Activated CD8-positive, alpha-beta T cell treated with anti-CD3 and anti-CD28 coated beads for 36 hours (primary cell): Measurements from ENCODE around the gene GPI. TPM values are rescaled to one million over a fixed set of nuclear protein-coding genes. Genes with fewer than 3 reads are reported as not detected.
"Not testable (repeated sequence)": the region's sequence is repeated elsewhere in the genome, so short reads cannot be mapped to it uniquely, and the experiment has no call there.

Experiments
- ATAC-seq: fragments of 200-7000 bp; cut with Tn5 transposase; one replicate; pipeline ENCODE4 v1.10.0; 2021; ENCODE audit warnings: mild to moderate bottlenecking, moderate library complexity
- CTCF ChIA-PET: fragments of 350-600 bp; sonication (Branson Sonifier 250); formaldehyde crosslinking; loops from one replicate; lab custom pipeline; 2021; ENCODE audit warnings: antibody characterized with exemption; lab: Charles Lee
- POLR2A ChIA-PET: fragments of 350-600 bp; sonication (Branson Sonifier 250); formaldehyde crosslinking; loops from one replicate; lab custom pipeline; 2021; ENCODE audit warnings: antibody characterized with exemption; lab: Charles Lee
- DNase-seq: peaks from one replicate; pipeline ENCODE4 v3.0.0-alpha.2; 2020
- H3K27ac Mint-ChIP-seq: one replicate; pipeline ENCODE4 v1.8.0; 2021; ENCODE audit warnings: mild to moderate bottlenecking, mixed read lengths
- H3K27me3 Mint-ChIP-seq: one replicate; pipeline ENCODE4 v1.8.0; 2021; ENCODE audit warnings: mixed read lengths
- H3K36me3 Mint-ChIP-seq: one replicate; pipeline ENCODE4 v1.8.0; 2021; ENCODE audit warnings: low read depth, mixed read lengths
- H3K4me1 Mint-ChIP-seq: one replicate; pipeline ENCODE4 v1.8.0; 2021; ENCODE audit warnings: low read depth, mixed read lengths
- H3K4me3 Mint-ChIP-seq: one replicate; pipeline ENCODE4 v1.8.0; 2021; ENCODE audit warnings: mild to moderate bottlenecking, moderate library complexity, mixed read lengths
- H3K9me3 Mint-ChIP-seq: one replicate; pipeline ENCODE4 v1.8.0; 2021; ENCODE audit warnings: mixed read lengths
- intact Hi-C: fragments of 100-400 bp; cut with micrococcal nuclease; formaldehyde crosslinking; loops from one replicate; pipeline ENCODE4 v1.10.0; 2022
- total RNA-seq, 2 experiments: library from RNA; stranded (reverse); gene quantifications; one replicate each; pipeline ENCODE4 v1.2.3, GENCODE V29; 2021
- TF ChIP-seq, protein P1 (sequence below): fragments of 200-600 bp; IDR thresholded peaks from one replicate; pipeline ENCODE4 v1.8.0; 2022; ENCODE audit warnings: antibody characterized with exemption, mild to moderate bottlenecking

The GPI gene
- total RNA-seq, 2 experiments from 2014 or later, result 847 to 870 TPM

- CTCF ChIA-PET, result interaction anchor here (1.1 kb wide), 1 partner anchor 98 kb away, joined by 3 read pairs; no protein-coding TSS in a partner anchor
These were observed 34.9 kb upstream of the GPI start for GRCh38 chr19:34330116-34330515.

GRCh38 chr19:34330596-34330995 lies 34.4 kb upstream of the GPI start:
- H3K4me3 Mint-ChIP-seq, ATAC-seq, H3K27me3 Mint-ChIP-seq, POLR2A ChIA-PET, H3K4me1 Mint-ChIP-seq, H3K27ac Mint-ChIP-seq, H3K9me3 Mint-ChIP-seq, intact Hi-C loops, DNase-seq: not testable (repeated sequence)
- H3K36me3 Mint-ChIP-seq, result peaks cover 10% of the 10 kb centered on the region
- CTCF ChIA-PET, result interaction anchor here (1.2 to 1.3 kb wide), 2 partner anchors 8 to 16 kb away, joined by 3 to 5 read pairs; no protein-coding TSS in a partner anchor

More at GRCh38 chr19:34330116-34330515, 34.9 kb upstream of the GPI start:
- no peaks in the 10 kb centered on the region for H3K27me3 Mint-ChIP-seq
- H3K36me3 Mint-ChIP-seq, result peaks cover 10% of the 10 kb centered on the region
- TF ChIP-seq, protein P1, sequence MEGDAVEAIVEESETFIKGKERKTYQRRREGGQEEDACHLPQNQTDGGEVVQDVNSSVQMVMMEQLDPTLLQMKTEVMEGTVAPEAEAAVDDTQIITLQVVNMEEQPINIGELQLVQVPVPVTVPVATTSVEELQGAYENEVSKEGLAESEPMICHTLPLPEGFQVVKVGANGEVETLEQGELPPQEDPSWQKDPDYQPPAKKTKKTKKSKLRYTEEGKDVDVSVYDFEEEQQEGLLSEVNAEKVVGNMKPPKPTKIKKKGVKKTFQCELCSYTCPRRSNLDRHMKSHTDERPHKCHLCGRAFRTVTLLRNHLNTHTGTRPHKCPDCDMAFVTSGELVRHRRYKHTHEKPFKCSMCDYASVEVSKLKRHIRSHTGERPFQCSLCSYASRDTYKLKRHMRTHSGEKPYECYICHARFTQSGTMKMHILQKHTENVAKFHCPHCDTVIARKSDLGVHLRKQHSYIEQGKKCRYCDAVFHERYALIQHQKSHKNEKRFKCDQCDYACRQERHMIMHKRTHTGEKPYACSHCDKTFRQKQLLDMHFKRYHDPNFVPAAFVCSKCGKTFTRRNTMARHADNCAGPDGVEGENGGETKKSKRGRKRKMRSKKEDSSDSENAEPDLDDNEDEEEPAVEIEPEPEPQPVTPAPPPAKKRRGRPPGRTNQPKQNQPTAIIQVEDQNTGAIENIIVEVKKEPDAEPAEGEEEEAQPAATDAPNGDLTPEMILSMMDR, result no peak
- no peak for DNase-seq
- POLR2A ChIA-PET, result interaction anchor here (0.6 kb wide), 1 partner anchor 82 kb away, joined by 3 read pairs; no protein-coding TSS in a partner anchor
- intact Hi-C loops, result no loop called here
- no peak for ATAC-seq
- H3K4me1 Mint-ChIP-seq, result no peaks in the 10 kb centered on the region
- H3K4me3 Mint-ChIP-seq, result no peak overlapping the region
- H3K9me3 Mint-ChIP-seq, result no peaks in the 10 kb centered on the region
- no peak overlapping the region for H3K27ac Mint-ChIP-seq

DNA sequence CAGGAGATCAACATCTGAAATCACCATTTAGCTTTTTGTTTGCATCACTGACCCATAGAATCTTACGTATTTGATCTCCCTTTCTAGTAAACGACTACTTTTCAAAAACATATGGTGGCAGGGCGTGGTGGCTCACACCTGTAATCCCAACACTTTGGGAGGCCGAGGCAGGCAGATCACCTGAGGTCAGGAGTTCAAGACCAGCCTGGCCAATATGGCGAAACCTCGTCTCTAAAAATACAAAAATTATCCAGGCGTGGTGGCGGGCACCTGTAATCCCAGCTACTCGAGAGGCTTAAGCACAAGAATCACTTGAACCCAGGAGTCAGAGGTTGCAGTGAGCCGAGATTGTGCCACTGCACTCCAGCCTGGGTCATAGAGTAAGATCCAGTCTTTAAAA lies 33.4 kb upstream of the GPI start:
- ChIA-PET CTCF (interaction anchor here (0.7 to 1.3 kb wide), 3 partner anchors 9 to 26 kb away, joined by 3 to 5 read pairs (median 3); no protein-coding TSS in a partner anchor), POLR2A (interaction anchor here (0.6 to 0.7 kb wide), 3 partner anchors 33 to 133 kb away, joined by 3 to 4 read pairs (median 4); no protein-coding TSS in a partner anchor)
- intact Hi-C loops, H3K9me3 Mint-ChIP-seq, H3K4me3 Mint-ChIP-seq, ATAC-seq, H3K27me3 Mint-ChIP-seq, H3K4me1 Mint-ChIP-seq, DNase-seq, H3K27ac Mint-ChIP-seq: not testable (repeated sequence)
- peaks cover 10% of the 10 kb centered on the region for H3K36me3 Mint-ChIP-seq

DNA sequence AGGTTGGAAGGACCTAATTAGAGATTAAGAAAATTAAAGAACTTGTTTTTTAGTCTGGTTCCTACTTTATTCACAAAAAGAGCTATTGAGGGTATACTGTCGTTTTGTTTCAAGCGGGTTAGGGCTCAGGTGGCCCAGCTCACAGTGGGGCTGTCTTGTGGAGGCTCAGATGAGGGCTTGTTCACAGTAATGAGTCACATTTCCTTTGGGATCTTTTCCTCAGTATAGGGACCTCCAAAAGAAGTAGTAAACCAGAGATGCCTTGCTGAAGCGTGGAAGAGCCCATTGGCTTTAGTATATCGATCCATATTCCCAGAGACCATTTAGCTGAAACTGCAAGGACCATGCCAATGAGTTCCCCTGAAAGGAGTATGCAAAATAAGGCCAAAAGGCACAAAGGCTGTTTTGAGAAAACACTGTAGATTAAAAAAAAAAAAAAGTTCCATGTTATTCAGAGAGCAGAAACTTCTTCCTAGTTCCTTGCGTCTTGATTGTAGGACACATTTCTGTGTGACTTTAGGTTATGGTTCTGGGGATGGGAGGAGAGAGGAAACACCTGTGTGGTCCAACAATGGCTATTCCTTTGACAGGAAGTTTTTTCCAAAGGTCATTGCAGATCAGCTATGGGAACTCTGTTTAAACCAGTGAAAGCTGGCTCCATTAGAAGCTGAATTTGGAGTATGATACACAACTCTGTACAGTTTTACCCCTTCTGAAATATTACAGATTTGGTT lies 32.8 kb upstream of the GPI start:
- ChIA-PET CTCF (interaction anchor here (0.7 to 1.3 kb wide), 3 partner anchors 10 to 26 kb away, joined by 3 to 5 read pairs (median 3); no protein-coding TSS in a partner anchor), POLR2A (interaction anchor here (0.7 kb wide), 1 partner anchor 34 kb away, joined by 4 read pairs; no protein-coding TSS in a partner anchor)
- DNase-seq (no peak), ATAC-seq (no peak)
- Mint-ChIP-seq H3K36me3 (peaks cover 10% of the 10 kb centered on the region), H3K27me3 (no peaks in the 10 kb centered on the region), H3K9me3 (no peaks in the 10 kb centered on the region), H3K4me3 (no peak overlapping the region), H3K27ac (no peak overlapping the region), H3K4me1 (peaks cover 6% of the 10 kb centered on the region)
- intact Hi-C loops, result no loop called here
- TF ChIP-seq, protein P1, result no peak

DNA sequence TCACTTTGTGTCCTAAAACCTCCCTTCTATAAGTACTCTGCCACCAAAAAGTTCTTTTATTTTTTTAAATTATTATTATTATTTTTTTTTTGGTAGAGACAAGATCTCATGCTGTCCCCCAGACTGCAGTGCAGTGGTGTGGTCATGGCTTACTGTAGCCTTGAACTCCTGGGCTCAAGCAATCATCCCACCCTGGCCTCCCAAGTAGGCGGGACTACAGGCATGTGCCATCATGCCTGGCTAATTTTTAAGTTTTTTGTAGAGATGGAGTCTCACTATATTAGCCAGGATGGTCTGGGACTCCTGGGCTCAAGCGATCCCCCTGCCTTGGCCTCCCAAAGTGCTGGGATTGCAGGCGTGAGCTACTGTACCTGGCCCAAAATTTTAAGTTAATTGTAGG lies 29.1 kb upstream of the GPI start:
- Mint-ChIP-seq H3K4me3 (no peak overlapping the region), H3K27ac (no peak overlapping the region), H3K4me1 (peaks cover 6% of the 10 kb centered on the region), H3K36me3 (peaks cover 7% of the 10 kb centered on the region), H3K9me3 (no peaks in the 10 kb centered on the region), H3K27me3 (no peaks in the 10 kb centered on the region)
- CTCF ChIA-PET, result interaction anchor here (0.6 to 3.3 kb wide), 9 partner anchors 10 to 116 kb away, joined by 3 to 17 read pairs (median 3); no protein-coding TSS in a partner anchor
- intact Hi-C loops, result no loop called here
- ATAC-seq (no peak), DNase-seq (no peak)
- TF ChIP-seq, protein P1, result no peak
- POLR2A ChIA-PET, result no interaction called here
